SK-N-SH (cell line): ENCODE measurements around the gene TAOK3. TPM values are rescaled to one million over a fixed set of nuclear protein-coding genes. Genes with fewer than 3 reads are reported as not detected.

Source experiments
- CTCF ChIA-PET: fragments of 300-600, 350-600 bp; formaldehyde crosslinking; extraction: SDS; loops from one replicate; lab custom pipeline; 2021; lab: Yijun Ruan, JAX
- POLR2A ChIA-PET: fragments of 350-600 bp; sonication (Branson Sonifier 250); formaldehyde crosslinking; extraction: SDS; loops from one replicate; lab custom pipeline; 2020; ENCODE audit warnings: antibody characterized with exemption, inconsistent platforms; lab: Yijun Ruan, JAX
- DNase-seq: peaks from one replicate; pipeline ENCODE4 v3.0.0; 2012
- H2AFZ ChIP-seq: fragments of 200-600 bp; sonication (generic); 2 replicates; pipeline ENCODE4 v1.8.1; 2016; ENCODE audit warnings: antibody characterized with exemption, mild to moderate bottlenecking, low read depth
- H3F3A ChIP-seq: fragments of 200-600 bp; sonication (generic); replicated peaks from 2 replicates; pipeline ENCODE3; 2016; ENCODE audit warnings: antibody characterized with exemption, mild to moderate bottlenecking; ENCODE audit not compliant: insufficient read depth
- H3K27ac ChIP-seq, 2 experiments: fragments of 200-500 bp in 1 of 2; fragments of 200-600 bp in 1 of 2; sonication (Bioruptor generic) in 1 of 2; sonication (generic), shearing (Covaris generic) in 1 of 2; 2 replicates each; pipeline versions ENCODE4 v1.5.1 to v1.6.1; 2014 to 2016; ENCODE audit warnings: low read depth in 2 of 2, inconsistent platforms in 1 of 2, low read length in 1 of 2, mild to moderate bottlenecking in 1 of 2, mixed read lengths in 1 of 2
- H3K27me3 ChIP-seq: fragments of 200-600 bp; sonication (generic), shearing (Covaris generic); 2 replicates; pipeline ENCODE4 v1.6.1; 2016; ENCODE audit warnings: mixed run types; ENCODE audit not compliant: insufficient read depth
- H3K36me3 ChIP-seq, 2 experiments: fragments of 200-500 bp in 1 of 2; fragments of 200-600 bp in 1 of 2; sonication (Bioruptor generic) in 1 of 2; sonication (generic) in 1 of 2; replicated peaks in 1 of 2; 2 replicates each; pipeline versions ENCODE3 to v1.5.1; 2014 to 2016; ENCODE audit warnings: low read length in 1 of 2, mild to moderate bottlenecking in 1 of 2; ENCODE audit not compliant: insufficient read depth in 2 of 2, control insufficient read depth in 1 of 2
- H3K4me1 ChIP-seq, 2 experiments: fragments of 200-500 bp in 1 of 2; fragments of 200-600 bp in 1 of 2; sonication (Bioruptor generic) in 1 of 2; sonication (generic), shearing (Covaris generic) in 1 of 2; 2 replicates each; pipeline versions ENCODE4 v1.5.1 to v1.6.1; 2014 to 2016; ENCODE audit warnings: low read depth in 1 of 2, low read length in 1 of 2, mixed run types in 1 of 2; ENCODE audit not compliant: insufficient read depth in 2 of 2, control insufficient read depth in 1 of 2
- H3K4me2 ChIP-seq: fragments of 200-600 bp; sonication (generic), shearing (Covaris generic); 2 replicates; pipeline ENCODE4 v1.6.1; 2017; ENCODE audit warnings: mixed run types
- H3K4me3 ChIP-seq, 2 experiments: fragments of 200-500 bp in 1 of 2; fragments of 200-600 bp in 1 of 2; sonication (Bioruptor generic) in 1 of 2; sonication (generic), shearing (Covaris generic) in 1 of 2; 2 replicates each; pipeline versions ENCODE4 v1.5.1 to v1.8.1; 2014 to 2016; ENCODE audit warnings: low read depth in 2 of 2, inconsistent platforms in 1 of 2, low read length in 1 of 2, mild to moderate bottlenecking in 1 of 2, mixed read lengths in 1 of 2, moderate library complexity in 1 of 2
- H3K79me2 ChIP-seq: fragments of 200-600 bp; sonication (generic); 2 replicates; pipeline ENCODE4 v1.8.1; 2017; ENCODE audit warnings: mild to moderate bottlenecking; ENCODE audit not compliant: insufficient read depth
- H3K9ac ChIP-seq: fragments of 200-600 bp; sonication (generic); 2 replicates; pipeline ENCODE4 v1.6.1; 2017; ENCODE audit warnings: mixed run types
- H3K9me2 ChIP-seq: fragments of 200-600 bp; sonication (generic); 2 replicates; pipeline ENCODE4 v1.6.1; 2017; ENCODE audit warnings: mixed run types
- H3K9me3 ChIP-seq: fragments of 200-600 bp; sonication (generic); 2 replicates; pipeline ENCODE4 v1.6.1; 2017; ENCODE audit warnings: mixed run types, mild to moderate bottlenecking, moderate library complexity
- H4K20me1 ChIP-seq: fragments of 200-600 bp; sonication (generic); 2 replicates; pipeline ENCODE4 v1.6.1; 2017; ENCODE audit warnings: mild to moderate bottlenecking, mixed run types; ENCODE audit not compliant: insufficient read depth
- CHD2 ChIP-seq: fragments of 150-350 bp; IDR thresholded peaks from 2 replicates; pipeline ENCODE4 v1.6.1; 2018; ENCODE audit warnings: low read length; ENCODE audit not compliant: partially characterized antibody
- ELF1 ChIP-seq: IDR thresholded peaks from 2 replicates; pipeline ENCODE4 v1.4.0; 2012
- FOSL2 ChIP-seq: IDR thresholded peaks from 2 replicates; pipeline ENCODE4 v1.4.0; 2012; ENCODE audit warnings: low read depth, mild to moderate bottlenecking, moderate library complexity, borderline replicate concordance
- FOXJ3 ChIP-seq: sonication (generic); formaldehyde crosslinking; IDR thresholded peaks from 2 replicates; pipeline ENCODE4 v1.5.1; 2020; ENCODE audit warnings: mild to moderate bottlenecking, missing genetic modification reagents
- FOXM1 ChIP-seq: IDR thresholded peaks from 2 replicates; pipeline ENCODE4 v1.4.0; 2012; ENCODE audit warnings: low read depth, mild to moderate bottlenecking
- GABPA ChIP-seq: IDR thresholded peaks from 2 replicates; pipeline ENCODE4 v1.4.0; 2012; ENCODE audit warnings: low read depth, mild to moderate bottlenecking
- IRF3 ChIP-seq: fragments of 150-350 bp; IDR thresholded peaks from 2 replicates; pipeline ENCODE4 v1.6.1; 2016; ENCODE audit warnings: mild to moderate bottlenecking, low read depth, low read length
- JUND ChIP-seq: IDR thresholded peaks from 2 replicates; pipeline ENCODE4 v1.4.0; 2012
- MXI1 ChIP-seq: IDR thresholded peaks from 2 replicates; pipeline ENCODE4 v1.6.1; 2012; ENCODE audit warnings: mild to moderate bottlenecking, low read depth, low read length, improper control_type of control experiment
- NRF1 ChIP-seq: IDR thresholded peaks from 2 replicates; pipeline ENCODE4 v1.6.1; 2012; ENCODE audit warnings: low read depth, mild to moderate bottlenecking, low read length
- RAD21 ChIP-seq: IDR thresholded peaks from 2 replicates; pipeline ENCODE4 v1.6.1; 2012; ENCODE audit warnings: mild to moderate bottlenecking, low read length
- RCOR1 ChIP-seq: fragments of 150-350 bp; IDR thresholded peaks from 2 replicates; pipeline ENCODE4 v1.6.1; 2017; ENCODE audit warnings: antibody characterized with exemption, low read length
- RFX5 ChIP-seq: IDR thresholded peaks from 2 replicates; pipeline ENCODE4 v1.6.1; 2012; ENCODE audit warnings: mild to moderate bottlenecking, improper control_type of control experiment, low read length
- SIN3A ChIP-seq: IDR thresholded peaks from 2 replicates; pipeline ENCODE4 v1.6.1; 2012; ENCODE audit warnings: low read depth, mild to moderate bottlenecking, low read length, moderate library complexity, borderline replicate concordance
- SMC3 ChIP-seq: IDR thresholded peaks from 2 replicates; pipeline ENCODE4 v1.6.1; 2012; ENCODE audit warnings: low read depth, low read length, improper control_type of control experiment
- TAF1 ChIP-seq: IDR thresholded peaks from 2 replicates; pipeline ENCODE4 v1.6.1; 2012; ENCODE audit warnings: low read depth, mild to moderate bottlenecking, low read length, moderate library complexity, borderline replicate concordance
- TEAD4 ChIP-seq: IDR thresholded peaks from 2 replicates; pipeline ENCODE4 v1.4.0; 2012; ENCODE audit warnings: mild to moderate bottlenecking, borderline replicate concordance; ENCODE audit not compliant: insufficient read depth
- USF2 ChIP-seq: fragments of 150-350 bp; IDR thresholded peaks from 2 replicates; pipeline ENCODE4 v1.6.1; 2017; ENCODE audit warnings: antibody characterized with exemption, low read length, low read depth, borderline replicate concordance
- WGBS: methylation state at CpG from one replicate; pipeline ENCODE4 v1.1.6; 2017; ENCODE audit warnings: low lambda C conversion rate; 5-methylcytosine and 5-hydroxymethylcytosine counted together
- polyA plus RNA-seq, 3 experiments: library from polyadenylated mRNA; depleted of rRNA; stranded (reverse); fragments of >200 nt; gene quantifications; 2 replicates each; pipeline ENCODE4 v1.2.3, GENCODE V29; 2012
- TF ChIP-seq, protein P1 (sequence below): IDR thresholded peaks from 2 replicates; pipeline ENCODE4 v1.4.0; 2012; ENCODE audit warnings: low read depth, borderline replicate concordance
- TF ChIP-seq, protein P2 (sequence below): IDR thresholded peaks from 2 replicates; pipeline ENCODE4 v1.4.0; 2012; ENCODE audit warnings: low read depth
- TF ChIP-seq, protein P3 (sequence below): IDR thresholded peaks from 2 replicates; pipeline ENCODE4 v1.6.1; 2012; ENCODE audit warnings: mild to moderate bottlenecking, low read depth, low read length, moderate library complexity

The TAOK3 gene
- polyA plus RNA-seq, 1 of the 3 experiments (the other 2 are of a cell fraction): 18.1 TPM

GRCh38 chr12:118311666-118312065, 61.0 kb downstream of the TAOK3 start:
- peaks cover 32% of the 10 kb centered on the region for H3K79me2 ChIP-seq
- peaks cover 0 to 46% of the 10 kb centered on the region in 2 experiments; a peak in 2 of 4 replicates for H3K4me1 ChIP-seq
- H3K9me2 ChIP-seq: no peaks in the 10 kb centered on the region
- peak overlapping the region in 1 of 2 experiments; percentile 30; a peak in 1 of 4 replicates for H3K27ac ChIP-seq
- no peak for DNase-seq
- no peaks in the 10 kb centered on the region for H3K9me3 ChIP-seq
- CTCF ChIA-PET: interaction anchor here (0.7 kb wide), 2 partner anchors 64 to 130 kb away, joined by 3 read pairs; partner anchors contain the start of gene SUDS3
- H3F3A ChIP-seq: peaks cover 28% of the 10 kb centered on the region
- no peak overlapping the region for H2AFZ ChIP-seq
- H3K9ac ChIP-seq: no peak overlapping the region
- no peaks in the 10 kb centered on the region for H4K20me1 ChIP-seq
- TF ChIP-seq IRF3 (no peak), NRF1 (no peak), SIN3A (no peak), SMC3 (no peak), GABPA (no peak), JUND (no peak), ELF1 (no peak), MXI1 (no peak), FOSL2 (no peak), FOXJ3 (CRISPR knock-in tag) (no peak), RFX5 (no peak), TAF1 (no peak), RAD21 (no peak), CHD2 (no peak)
- TF ChIP-seq, protein P1, sequence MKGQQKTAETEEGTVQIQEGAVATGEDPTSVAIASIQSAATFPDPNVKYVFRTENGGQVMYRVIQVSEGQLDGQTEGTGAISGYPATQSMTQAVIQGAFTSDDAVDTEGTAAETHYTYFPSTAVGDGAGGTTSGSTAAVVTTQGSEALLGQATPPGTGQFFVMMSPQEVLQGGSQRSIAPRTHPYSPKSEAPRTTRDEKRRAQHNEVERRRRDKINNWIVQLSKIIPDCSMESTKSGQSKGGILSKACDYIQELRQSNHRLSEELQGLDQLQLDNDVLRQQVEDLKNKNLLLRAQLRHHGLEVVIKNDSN: no peak
- no peaks in the 10 kb centered on the region for H3K27me3 ChIP-seq
- 27% methylated on average over 2 of the region's 2 CpGs for WGBS
- H3K4me2 ChIP-seq: no peak overlapping the region
- peaks cover 0 to 4% of the 10 kb centered on the region in 2 experiments for H3K36me3 ChIP-seq
- POLR2A ChIA-PET: no interaction called here
- no peak overlapping the region for H3K4me3 ChIP-seq

GRCh38 chr12:118310320-118310719, 62.4 kb downstream of the TAOK3 start:
- CTCF ChIA-PET: interaction anchor here (0.9 to 1.5 kb wide), 3 partner anchors 9 to 66 kb away, joined by 3 to 6 read pairs (median 3); partner anchors contain the start of gene SUDS3
- no peak for DNase-seq
- Histone ChIP-seq H3F3A (peaks cover 40% of the 10 kb centered on the region), H2AFZ (no peak overlapping the region), H3K9ac (no peak overlapping the region), H3K9me2 (no peaks in the 10 kb centered on the region), H3K4me1 (peaks cover 0 to 42% of the 10 kb centered on the region in 2 experiments; a peak in 1 of 4 replicates), H4K20me1 (no peaks in the 10 kb centered on the region), H3K4me2 (no peak overlapping the region), H3K27ac (no peak overlapping the region), H3K79me2 (peaks cover 33% of the 10 kb centered on the region), H3K4me3 (no peak overlapping the region), H3K9me3 (no peaks in the 10 kb centered on the region), H3K27me3 (no peaks in the 10 kb centered on the region), H3K36me3 (peaks cover 0 to 2% of the 10 kb centered on the region in 2 experiments)
- POLR2A ChIA-PET: no interaction called here
- TF ChIP-seq TAF1 (no peak), SIN3A (no peak), JUND (no peak), RCOR1 (no peak), FOXM1 (no peak), CHD2 (no peak), RFX5 (no peak), USF2 (no peak), TEAD4 (no peak), NRF1 (no peak)
- TF ChIP-seq, protein P1: no peak
- TF ChIP-seq, protein P2, sequence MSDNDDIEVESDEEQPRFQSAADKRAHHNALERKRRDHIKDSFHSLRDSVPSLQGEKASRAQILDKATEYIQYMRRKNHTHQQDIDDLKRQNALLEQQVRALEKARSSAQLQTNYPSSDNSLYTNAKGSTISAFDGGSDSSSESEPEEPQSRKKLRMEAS: no peak
- TF ChIP-seq, protein P3, sequence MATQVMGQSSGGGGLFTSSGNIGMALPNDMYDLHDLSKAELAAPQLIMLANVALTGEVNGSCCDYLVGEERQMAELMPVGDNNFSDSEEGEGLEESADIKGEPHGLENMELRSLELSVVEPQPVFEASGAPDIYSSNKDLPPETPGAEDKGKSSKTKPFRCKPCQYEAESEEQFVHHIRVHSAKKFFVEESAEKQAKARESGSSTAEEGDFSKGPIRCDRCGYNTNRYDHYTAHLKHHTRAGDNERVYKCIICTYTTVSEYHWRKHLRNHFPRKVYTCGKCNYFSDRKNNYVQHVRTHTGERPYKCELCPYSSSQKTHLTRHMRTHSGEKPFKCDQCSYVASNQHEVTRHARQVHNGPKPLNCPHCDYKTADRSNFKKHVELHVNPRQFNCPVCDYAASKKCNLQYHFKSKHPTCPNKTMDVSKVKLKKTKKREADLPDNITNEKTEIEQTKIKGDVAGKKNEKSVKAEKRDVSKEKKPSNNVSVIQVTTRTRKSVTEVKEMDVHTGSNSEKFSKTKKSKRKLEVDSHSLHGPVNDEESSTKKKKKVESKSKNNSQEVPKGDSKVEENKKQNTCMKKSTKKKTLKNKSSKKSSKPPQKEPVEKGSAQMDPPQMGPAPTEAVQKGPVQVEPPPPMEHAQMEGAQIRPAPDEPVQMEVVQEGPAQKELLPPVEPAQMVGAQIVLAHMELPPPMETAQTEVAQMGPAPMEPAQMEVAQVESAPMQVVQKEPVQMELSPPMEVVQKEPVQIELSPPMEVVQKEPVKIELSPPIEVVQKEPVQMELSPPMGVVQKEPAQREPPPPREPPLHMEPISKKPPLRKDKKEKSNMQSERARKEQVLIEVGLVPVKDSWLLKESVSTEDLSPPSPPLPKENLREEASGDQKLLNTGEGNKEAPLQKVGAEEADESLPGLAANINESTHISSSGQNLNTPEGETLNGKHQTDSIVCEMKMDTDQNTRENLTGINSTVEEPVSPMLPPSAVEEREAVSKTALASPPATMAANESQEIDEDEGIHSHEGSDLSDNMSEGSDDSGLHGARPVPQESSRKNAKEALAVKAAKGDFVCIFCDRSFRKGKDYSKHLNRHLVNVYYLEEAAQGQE: no peak
